ENCODE results near the gene SLC4A7.

SLC4A7 gene

GRCh38 chr3:27349832-27350231 is 134.4 kb downstream of the SLC4A7 start:
- Histone ChIP-seq H3K27me3 (ENCODE audit: insufficient read depth, low read depth, severe bottlenecking) (no peaks in the 10 kb centered on the region), H3K9me3 (ENCODE audit: severe bottlenecking) (no peaks in the 10 kb centered on the region), H3K27ac (no peak overlapping the region), H3K36me3 (no peaks in the 10 kb centered on the region), H3K4me3 (ENCODE audit: low read depth, low read length) (no peak overlapping the region)
- no peak for TF ChIP-seq CTCF (IDR thresholded peaks at IDR 0.05; ENCODE audit: low read depth, low read length)
- no peak for DNase-seq

GRCh38 chr3:27345959-27346865 is 138.0 kb downstream of the SLC4A7 start:
- Histone ChIP-seq H3K4me3 (ENCODE audit: low read depth, low read length) (no peak overlapping the region), H3K27ac (no peak overlapping the region), H3K36me3 (no peaks in the 10 kb centered on the region), H3K27me3 (ENCODE audit: insufficient read depth, low read depth, severe bottlenecking) (no peaks in the 10 kb centered on the region), H3K9me3 (ENCODE audit: severe bottlenecking) (no peaks in the 10 kb centered on the region)
- TF ChIP-seq CTCF (IDR thresholded peaks at IDR 0.05; ENCODE audit: low read depth, low read length), result no peak
- no peak for DNase-seq

DNA sequence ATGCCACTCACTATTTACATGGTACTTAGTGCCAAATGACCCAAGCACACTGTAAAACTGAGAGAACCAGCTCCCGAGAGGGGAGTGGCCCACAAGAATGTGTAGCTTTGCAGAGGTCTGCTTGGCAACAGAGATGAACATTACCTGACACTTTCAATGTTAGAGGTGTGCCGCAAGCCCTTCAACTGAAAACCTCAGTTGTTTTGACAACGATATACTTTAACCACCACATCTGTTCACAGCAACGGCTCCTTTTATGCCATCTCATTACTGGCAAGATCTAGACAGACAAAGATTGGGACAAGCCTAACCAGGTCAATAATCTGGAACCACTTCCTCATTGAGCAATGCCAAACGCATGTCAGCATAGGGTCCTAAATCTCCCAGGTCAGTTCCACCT is 138.7 kb downstream of the SLC4A7 start:
- no peak overlapping the region for H3K4me3 ChIP-seq (ENCODE audit: low read depth, low read length)
- DNase-seq, result no peak
- no peaks in the 10 kb centered on the region for H3K36me3 ChIP-seq
- no peaks in the 10 kb centered on the region for H3K27me3 ChIP-seq (ENCODE audit: insufficient read depth, low read depth, severe bottlenecking)
- H3K27ac ChIP-seq, result no peak overlapping the region
- no peak for TF ChIP-seq CTCF (IDR thresholded peaks at IDR 0.05; ENCODE audit: low read depth, low read length)
- H3K9me3 ChIP-seq (ENCODE audit: severe bottlenecking), result no peaks in the 10 kb centered on the region

DNA sequence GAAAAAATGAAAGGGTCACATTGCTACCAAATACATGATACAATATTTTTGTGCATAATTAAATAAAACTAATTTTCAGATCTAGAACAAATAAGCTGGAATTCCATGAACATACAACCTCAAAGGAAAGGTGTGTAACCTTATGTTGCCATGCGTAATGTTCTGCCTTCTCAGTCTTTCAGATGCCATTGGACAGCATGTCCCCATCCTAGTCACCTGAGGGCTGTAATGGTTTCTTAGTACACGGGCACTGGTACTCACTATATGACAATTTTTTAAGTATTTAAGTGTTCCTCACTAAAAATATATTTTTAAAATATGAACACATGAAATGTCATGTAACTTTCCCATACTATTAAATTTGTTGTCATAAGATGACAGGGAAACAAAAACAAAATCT is 139.1 kb downstream of the SLC4A7 start:
- no peaks in the 10 kb centered on the region for H3K9me3 ChIP-seq (ENCODE audit: severe bottlenecking)
- no peak for DNase-seq
- TF ChIP-seq CTCF (IDR thresholded peaks at IDR 0.05; ENCODE audit: low read depth, low read length), result no peak
- H3K27ac ChIP-seq, result no peak overlapping the region
- H3K4me3 ChIP-seq (ENCODE audit: low read depth, low read length), result no peak overlapping the region
- H3K27me3 ChIP-seq (ENCODE audit: insufficient read depth, low read depth, severe bottlenecking), result no peaks in the 10 kb centered on the region
- no peaks in the 10 kb centered on the region for H3K36me3 ChIP-seq

DNA sequence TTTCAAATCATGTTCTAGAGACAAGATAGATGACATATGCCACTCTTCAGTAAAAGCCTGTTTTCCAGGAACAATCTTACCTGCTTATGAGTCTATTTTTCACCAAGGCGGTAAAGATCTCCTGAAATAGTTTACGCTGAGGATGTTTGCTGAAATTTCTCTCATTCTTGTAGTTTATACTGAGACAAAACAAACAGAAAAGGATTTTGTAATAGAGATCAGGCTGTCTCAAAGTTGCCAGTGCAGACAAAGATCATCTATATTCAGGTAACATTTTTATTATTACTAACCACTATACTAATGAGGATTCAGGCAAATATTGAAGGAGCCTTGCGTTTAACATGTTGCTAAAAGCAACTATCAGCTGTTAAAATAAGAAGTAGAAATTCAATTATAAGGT is 140.0 kb downstream of the SLC4A7 start:
- Histone ChIP-seq H3K36me3 (no peaks in the 10 kb centered on the region), H3K27me3 (ENCODE audit: insufficient read depth, low read depth, severe bottlenecking) (no peaks in the 10 kb centered on the region), H3K27ac (no peak overlapping the region), H3K9me3 (ENCODE audit: severe bottlenecking) (no peaks in the 10 kb centered on the region), H3K4me3 (ENCODE audit: low read depth, low read length) (no peak overlapping the region)
- no peak for TF ChIP-seq CTCF (IDR thresholded peaks at IDR 0.05; ENCODE audit: low read depth, low read length)
- no peak for DNase-seq

- Histone ChIP-seq H3K4me3 (ENCODE audit: low read depth, low read length) (no peak overlapping the region), H3K27me3 (ENCODE audit: insufficient read depth, low read depth, severe bottlenecking) (no peaks in the 10 kb centered on the region), H3K9me3 (ENCODE audit: severe bottlenecking) (no peaks in the 10 kb centered on the region), H3K36me3 (no peaks in the 10 kb centered on the region), H3K27ac (no peak overlapping the region)
- no peak for TF ChIP-seq CTCF (IDR thresholded peaks at IDR 0.05; ENCODE audit: low read depth, low read length)
- no peak for DNase-seq
Measured at GRCh38 chr3:27342267-27342666, 141.9 kb downstream of the SLC4A7 start.
